Mucosa of descending colon (tissue), 3 donors: ENCODE data around the gene GPR27. TPM values are rescaled to one million over a fixed set of nuclear protein-coding genes. Genes with fewer than 3 reads are reported as not detected.

Experiments used
- ATAC-seq: fragments of 200-7000 bp; cut with Tn5 transposase; one replicate; pipeline ENCODE4 v1.9.1; 2020; ENCODE audit warnings: mild to moderate bottlenecking, moderate library complexity
- DNase-seq, 3 donors: peaks; one replicate each; pipeline ENCODE4 v3.0.0-alpha.2; 2020
- H3K36me3 ChIP-seq: fragments of 200-600 bp; one replicate; pipeline ENCODE4 v1.8.0; 2021; ENCODE audit warnings: low read depth, mild to moderate bottlenecking
- H3K4me1 ChIP-seq: fragments of 200-600 bp; one replicate; pipeline ENCODE4 v1.8.0; 2021; ENCODE audit warnings: low read depth, mild to moderate bottlenecking
- H3K4me3 ChIP-seq: fragments of 200-600 bp; one replicate; pipeline ENCODE4 v1.8.0; 2021; ENCODE audit warnings: mild to moderate bottlenecking
- H3K9me3 ChIP-seq: fragments of 200-600 bp; one replicate; pipeline ENCODE4 v1.8.0; 2021; ENCODE audit warnings: mild to moderate bottlenecking
- CTCF ChIP-seq: fragments of 200-600 bp; IDR thresholded peaks from one replicate; pipeline ENCODE4 v1.8.0; 2022; ENCODE audit warnings: antibody characterized with exemption, mild to moderate bottlenecking
- intact Hi-C, 2 donors: fragments of 100-400 bp; cut with DNase I in 1 of 2; cut with micrococcal nuclease in 1 of 2; formaldehyde crosslinking; loops; one replicate each; pipeline versions ENCODE4 v1.11.0 to v1.11.1; 2022; cut with DNase I, micrococcal nuclease
- total RNA-seq, 3 donors: library from RNA; stranded (reverse); fragmentation: NEBNext Ultra II Directional in 2 of 3; extraction: Animal tissue kit (Norgen Biotek cat#: 25700) in 2 of 3; gene quantifications; one replicate each; pipeline versions ENCODE4 v1.2.1 to v1.2.4, GENCODE V29; 2021 to 2023
- donor health status: DM: no; HTN: no; CAD: no; lungs with moderate emphysema.
- donor health status: DM: no; HTN: no; CAD: no.
- donor health status: DM: no; HTN: yes; CAD: no.

GPR27 gene
- total RNA-seq, 3 donors from 2014 or later, result 0.14 to 2.1 (median 0.39) TPM

GRCh38 chr3:71797455-71797854 is 43.8 kb downstream of the GPR27 start:
- Histone ChIP-seq H3K4me1 (no peaks in the 10 kb centered on the region), H3K4me3 (no peak overlapping the region), H3K9me3 (no peaks in the 10 kb centered on the region), H3K36me3 (no peaks in the 10 kb centered on the region)
- no peak for TF ChIP-seq CTCF
- intact Hi-C loops, result no loop called here
- ATAC-seq (no peak), DNase-seq (no peak)

DNA sequence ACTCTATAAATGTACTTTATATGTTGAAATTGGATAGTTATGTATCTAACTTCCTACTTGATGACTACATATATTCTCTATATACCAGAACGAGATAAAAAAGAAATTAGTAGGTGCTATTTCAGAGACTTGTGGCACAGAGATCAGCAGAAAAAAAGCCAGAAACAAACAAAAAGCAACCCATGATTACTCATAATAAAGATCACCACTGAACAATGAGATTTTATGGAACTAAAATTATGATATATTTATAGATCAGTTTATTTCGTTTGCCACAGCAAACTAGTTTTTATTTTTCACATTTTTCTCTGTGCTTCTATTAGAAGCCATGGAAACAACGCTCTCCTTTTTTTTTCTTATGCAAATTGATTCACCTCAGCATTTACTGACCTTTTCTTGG is 46.4 kb downstream of the GPR27 start:
- TF ChIP-seq CTCF, result no peak
- no peaks in the 10 kb centered on the region for H3K36me3 ChIP-seq
- ATAC-seq, result no peak
- H3K9me3 ChIP-seq, result no peaks in the 10 kb centered on the region
- H3K4me1 ChIP-seq, result no peaks in the 10 kb centered on the region
- H3K4me3 ChIP-seq, result no peak overlapping the region
- no peak for DNase-seq
- intact Hi-C loops, result no loop called here

GRCh38 chr3:71801986-71802385 is 48.3 kb downstream of the GPR27 start:
- TF ChIP-seq CTCF, result no peak
- Histone ChIP-seq H3K36me3 (no peaks in the 10 kb centered on the region), H3K4me3 (no peak overlapping the region), H3K4me1 (no peaks in the 10 kb centered on the region), H3K9me3 (no peaks in the 10 kb centered on the region)
- DNase-seq, result no peak
- intact Hi-C loops, result no loop called here
- no peak for ATAC-seq

- intact Hi-C loops, result no loop called here
- no peak overlapping the region for H3K4me3 ChIP-seq
- H3K4me1 ChIP-seq, result no peaks in the 10 kb centered on the region
- ATAC-seq, result no peak
- TF ChIP-seq CTCF, result no peak
- DNase-seq, result no peak
- no peaks in the 10 kb centered on the region for H3K36me3 ChIP-seq
- no peaks in the 10 kb centered on the region for H3K9me3 ChIP-seq
Measured at GRCh38 chr3:71803248-71803647, 49.6 kb downstream of the GPR27 start.

GRCh38 chr3:71805199-71805598 is 51.5 kb downstream of the GPR27 start:
- H3K4me1 ChIP-seq, result no peaks in the 10 kb centered on the region
- TF ChIP-seq CTCF, result no peak
- H3K9me3 ChIP-seq, result no peaks in the 10 kb centered on the region
- H3K36me3 ChIP-seq, result no peaks in the 10 kb centered on the region
- DNase-seq (no peak), ATAC-seq (no peak)
- H3K4me3 ChIP-seq, result no peak overlapping the region
- intact Hi-C loops, result no loop called here

- intact Hi-C loops, result no loop called here
- no peaks in the 10 kb centered on the region for H3K9me3 ChIP-seq
- H3K4me3 ChIP-seq, result no peak overlapping the region
- TF ChIP-seq CTCF, result no peak
- ATAC-seq (no peak), DNase-seq (no peak)
- H3K36me3 ChIP-seq, result no peaks in the 10 kb centered on the region
- H3K4me1 ChIP-seq, result no peaks in the 10 kb centered on the region
Measured at GRCh38 chr3:71805691-71806090, 52.0 kb downstream of the GPR27 start.
